Mesendoderm (in vitro differentiated cells): ENCODE measurements around the gene BPIFB3.

Source experiments
- DNase-seq: peaks from one replicate; pipeline ENCODE4 v3.0.0; 2013
- H2AK5ac ChIP-seq: 2 replicates; pipeline ENCODE4 v1.6.1; 2013; ENCODE audit warnings: low read length, inconsistent platforms
- H2BK120ac ChIP-seq: 2 replicates; pipeline ENCODE4 v1.6.1; 2013; ENCODE audit warnings: low read depth, mild to moderate bottlenecking, low read length, moderate library complexity, mixed read lengths
- H2BK15ac ChIP-seq: replicated peaks from 2 replicates; pipeline ENCODE4 v1.6.1; 2013; ENCODE audit warnings: low read depth, mild to moderate bottlenecking, moderate library complexity
- H2BK5ac ChIP-seq: 2 replicates; pipeline ENCODE4 v1.6.1; 2013; ENCODE audit warnings: low read length, inconsistent platforms
- H3K18ac ChIP-seq: 2 replicates; pipeline ENCODE4 v1.6.1; 2013; ENCODE audit warnings: mild to moderate bottlenecking, low read length, mixed read lengths
- H3K23ac ChIP-seq: one replicate; pipeline ENCODE4 v1.6.1; 2013; ENCODE audit warnings: low read length
- H3K27ac ChIP-seq: 2 replicates; pipeline ENCODE4 v1.5.1; 2013; ENCODE audit warnings: low read depth, mild to moderate bottlenecking, inconsistent platforms, low read length, moderate library complexity
- H3K27me3 ChIP-seq: 2 replicates; pipeline ENCODE4 v1.6.1; 2013; ENCODE audit warnings: low read length, control low read depth, mild to moderate bottlenecking, inconsistent platforms; ENCODE audit not compliant: insufficient read depth, poor library complexity
- H3K36me3 ChIP-seq: 2 replicates; pipeline ENCODE4 v1.6.1; 2013; ENCODE audit warnings: low read length, inconsistent platforms; ENCODE audit not compliant: control insufficient read depth, insufficient read depth
- H3K4ac ChIP-seq: one replicate; pipeline ENCODE4 v1.6.1; 2013; ENCODE audit warnings: low read depth, mild to moderate bottlenecking, low read length, moderate library complexity
- H3K4me1 ChIP-seq: 2 replicates; pipeline ENCODE4 v1.6.1; 2013; ENCODE audit warnings: low read depth, low read length, inconsistent platforms; ENCODE audit not compliant: control insufficient read depth
- H3K4me2 ChIP-seq: 2 replicates; pipeline ENCODE4 v1.6.1; 2013; ENCODE audit warnings: low read length
- H3K4me3 ChIP-seq: 2 replicates; pipeline ENCODE4 v1.5.1; 2013; ENCODE audit warnings: mild to moderate bottlenecking, low read length
- H3K56ac ChIP-seq: one replicate; pipeline ENCODE4 v1.6.1; 2013; ENCODE audit warnings: low read length
- H3K79me1 ChIP-seq: 2 replicates; pipeline ENCODE4 v1.6.1; 2013; ENCODE audit warnings: low read length, inconsistent platforms
- H3K79me2 ChIP-seq: 2 replicates; pipeline ENCODE4 v1.6.1; 2013; ENCODE audit warnings: mild to moderate bottlenecking, low read length; ENCODE audit not compliant: control insufficient read depth, insufficient read depth
- H3K9ac ChIP-seq: 2 replicates; pipeline ENCODE4 v1.6.1; 2013; ENCODE audit warnings: low read length, inconsistent platforms
- H4K5ac ChIP-seq: one replicate; pipeline ENCODE4 v1.6.1; 2013; ENCODE audit warnings: low read length
- H4K8ac ChIP-seq: one replicate; pipeline ENCODE4 v1.6.1; 2013; ENCODE audit warnings: low read depth, mild to moderate bottlenecking, control low read depth, low read length, moderate library complexity
- WGBS: extraction: QIAGEN DNeasy Blood & Tissue Kit; methylation state at CpG from one replicate; pipeline ENCODE4 v1.1.7; 2013; ENCODE audit warnings: low lambda C conversion rate, missing lambda C conversion rate; ENCODE audit not compliant: insufficient coverage; ENCODE audit errors: extremely low coverage; 5-methylcytosine and 5-hydroxymethylcytosine counted together

Gene BPIFB3

GRCh38 chr20:33034115-33034514 lies 19.6 kb upstream of the BPIFB3 start:
- Histone ChIP-seq H2BK15ac (no peak overlapping the region), H3K4me1 (no peaks in the 10 kb centered on the region), H3K27me3 (no peaks in the 10 kb centered on the region), H3K23ac (no peak overlapping the region), H3K27ac (no peak overlapping the region), H3K79me1 (no peaks in the 10 kb centered on the region), H3K4me2 (no peak overlapping the region), H4K8ac (no peak overlapping the region), H2BK120ac (no peak overlapping the region), H3K36me3 (no peaks in the 10 kb centered on the region), H3K56ac (no peak overlapping the region), H3K4me3 (no peak overlapping the region), H4K5ac (no peak overlapping the region), H3K79me2 (no peaks in the 10 kb centered on the region), H3K9ac (no peak overlapping the region), H2BK5ac (no peak overlapping the region), H2AK5ac (no peak overlapping the region), H3K4ac (no peak overlapping the region), H3K18ac (no peak overlapping the region)
- WGBS = no CpG with 5 or more reads among the region's 5 CpGs
- DNase-seq = no peak

- Histone ChIP-seq H3K18ac (no peak overlapping the region), H2AK5ac (no peak overlapping the region), H3K23ac (no peak overlapping the region), H4K5ac (no peak overlapping the region), H2BK5ac (no peak overlapping the region), H3K56ac (no peak overlapping the region), H3K27ac (no peak overlapping the region), H2BK15ac (no peak overlapping the region), H3K4ac (no peak overlapping the region), H3K36me3 (no peaks in the 10 kb centered on the region), H3K79me1 (no peaks in the 10 kb centered on the region), H2BK120ac (no peak overlapping the region), H3K4me1 (no peaks in the 10 kb centered on the region), H3K4me3 (no peak overlapping the region), H3K79me2 (no peaks in the 10 kb centered on the region), H3K4me2 (no peak overlapping the region), H4K8ac (no peak overlapping the region), H3K9ac (no peak overlapping the region), H3K27me3 (no peaks in the 10 kb centered on the region)
- no peak for DNase-seq
- WGBS = no CpG with 5 or more reads among the region's 6 CpGs
These were observed 18.7 kb upstream of the BPIFB3 start for GRCh38 chr20:33034901-33035492.

- no peaks in the 10 kb centered on the region for H3K27me3 ChIP-seq
- no peak overlapping the region for H3K4me2 ChIP-seq
- no peak overlapping the region for H2BK15ac ChIP-seq
- H3K36me3 ChIP-seq = no peaks in the 10 kb centered on the region
- no peak overlapping the region for H4K8ac ChIP-seq
- no peak overlapping the region for H4K5ac ChIP-seq
- no peak for DNase-seq
- no peak overlapping the region for H3K27ac ChIP-seq
- no peak overlapping the region for H3K56ac ChIP-seq
- no peaks in the 10 kb centered on the region for H3K79me1 ChIP-seq
- H2BK120ac ChIP-seq = no peak overlapping the region
- H3K9ac ChIP-seq = no peak overlapping the region
- no peaks in the 10 kb centered on the region for H3K4me1 ChIP-seq
- H3K4me3 ChIP-seq = no peak overlapping the region
- no peaks in the 10 kb centered on the region for H3K79me2 ChIP-seq
- H3K23ac ChIP-seq = no peak overlapping the region
- H2AK5ac ChIP-seq = no peak overlapping the region
- no peak overlapping the region for H3K18ac ChIP-seq
- no peak overlapping the region for H3K4ac ChIP-seq
- no peak overlapping the region for H2BK5ac ChIP-seq
- WGBS = no CpG with 5 or more reads among the region's 5 CpGs
These were observed 16.2 kb upstream of the BPIFB3 start for GRCh38 chr20:33037456-33037855.

- no peak overlapping the region for H3K4me3 ChIP-seq
- H2BK15ac ChIP-seq = no peak overlapping the region
- H3K4me1 ChIP-seq = no peaks in the 10 kb centered on the region
- no peak overlapping the region for H4K8ac ChIP-seq
- H3K56ac ChIP-seq = no peak overlapping the region
- no peaks in the 10 kb centered on the region for H3K27me3 ChIP-seq
- H2AK5ac ChIP-seq = no peak overlapping the region
- H4K5ac ChIP-seq = no peak overlapping the region
- H2BK120ac ChIP-seq = no peak overlapping the region
- H3K4ac ChIP-seq = no peak overlapping the region
- H3K18ac ChIP-seq = no peak overlapping the region
- H3K23ac ChIP-seq = no peak overlapping the region
- DNase-seq = no peak
- H2BK5ac ChIP-seq = no peak overlapping the region
- H3K36me3 ChIP-seq = no peaks in the 10 kb centered on the region
- no peak overlapping the region for H3K9ac ChIP-seq
- 100% methylated on average over 2 of the region's 4 CpGs for WGBS
- no peaks in the 10 kb centered on the region for H3K79me2 ChIP-seq
- no peaks in the 10 kb centered on the region for H3K79me1 ChIP-seq
- no peak overlapping the region for H3K4me2 ChIP-seq
- H3K27ac ChIP-seq = no peak overlapping the region
These were observed 15.5 kb upstream of the BPIFB3 start for GRCh38 chr20:33038243-33038642.

- H3K18ac ChIP-seq = no peak overlapping the region
- no peaks in the 10 kb centered on the region for H3K4me1 ChIP-seq
- no peak overlapping the region for H3K4me3 ChIP-seq
- no peak overlapping the region for H3K27ac ChIP-seq
- no peaks in the 10 kb centered on the region for H3K27me3 ChIP-seq
- no CpG with 5 or more reads among the region's 3 CpGs for WGBS
- H3K4ac ChIP-seq = no peak overlapping the region
- no peak for DNase-seq
- no peaks in the 10 kb centered on the region for H3K79me2 ChIP-seq
- no peak overlapping the region for H4K8ac ChIP-seq
- no peak overlapping the region for H2BK15ac ChIP-seq
- no peak overlapping the region for H2BK120ac ChIP-seq
- H3K9ac ChIP-seq = no peak overlapping the region
- H3K23ac ChIP-seq = no peak overlapping the region
- H3K36me3 ChIP-seq = no peaks in the 10 kb centered on the region
- no peak overlapping the region for H2AK5ac ChIP-seq
- no peaks in the 10 kb centered on the region for H3K79me1 ChIP-seq
- H3K56ac ChIP-seq = no peak overlapping the region
- no peak overlapping the region for H4K5ac ChIP-seq
- no peak overlapping the region for H3K4me2 ChIP-seq
- H2BK5ac ChIP-seq = no peak overlapping the region
These were observed 11.3 kb upstream of the BPIFB3 start for GRCh38 chr20:33042430-33042829.
